ENCODE results near the gene ANKMY1.

DNA sequence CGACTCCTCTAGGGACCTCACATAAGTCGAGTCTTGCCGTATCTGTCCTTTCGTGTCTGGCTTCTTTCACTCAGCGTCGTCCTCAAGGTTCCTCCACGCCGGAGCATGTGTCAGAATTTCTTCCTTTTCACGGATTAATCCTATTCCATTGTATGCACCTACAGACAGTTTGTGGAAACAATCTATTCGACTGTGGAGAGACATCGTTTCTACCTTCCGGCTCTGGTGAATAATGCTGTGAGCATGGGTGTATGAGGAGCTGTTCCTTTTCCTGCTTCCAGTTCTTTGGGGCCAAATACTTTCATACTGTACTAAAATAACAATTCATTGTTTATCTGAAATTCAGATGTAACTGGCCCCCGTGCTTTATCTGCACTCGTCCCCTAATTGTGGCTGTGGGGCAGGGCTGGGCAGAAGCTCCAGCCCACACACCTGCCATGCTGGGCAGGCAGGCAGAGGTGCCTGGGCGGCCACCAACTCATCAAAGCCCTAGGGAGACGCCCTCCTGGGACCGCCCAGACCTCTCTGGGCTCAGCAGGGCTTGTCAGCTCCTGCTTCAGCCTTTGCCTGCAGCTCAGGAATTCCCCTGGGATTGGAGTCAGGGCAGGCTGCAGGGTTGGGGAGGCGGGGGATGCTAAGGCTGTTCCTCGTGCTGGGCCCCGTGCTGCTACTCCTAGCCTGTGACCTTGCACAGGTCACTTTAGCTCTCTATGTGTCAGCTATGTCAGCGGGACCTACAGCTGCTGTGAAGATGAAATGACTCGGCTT is 107.8 kb downstream of the ANKMY1 start:
- TF ChIP-seq, protein P1, sequence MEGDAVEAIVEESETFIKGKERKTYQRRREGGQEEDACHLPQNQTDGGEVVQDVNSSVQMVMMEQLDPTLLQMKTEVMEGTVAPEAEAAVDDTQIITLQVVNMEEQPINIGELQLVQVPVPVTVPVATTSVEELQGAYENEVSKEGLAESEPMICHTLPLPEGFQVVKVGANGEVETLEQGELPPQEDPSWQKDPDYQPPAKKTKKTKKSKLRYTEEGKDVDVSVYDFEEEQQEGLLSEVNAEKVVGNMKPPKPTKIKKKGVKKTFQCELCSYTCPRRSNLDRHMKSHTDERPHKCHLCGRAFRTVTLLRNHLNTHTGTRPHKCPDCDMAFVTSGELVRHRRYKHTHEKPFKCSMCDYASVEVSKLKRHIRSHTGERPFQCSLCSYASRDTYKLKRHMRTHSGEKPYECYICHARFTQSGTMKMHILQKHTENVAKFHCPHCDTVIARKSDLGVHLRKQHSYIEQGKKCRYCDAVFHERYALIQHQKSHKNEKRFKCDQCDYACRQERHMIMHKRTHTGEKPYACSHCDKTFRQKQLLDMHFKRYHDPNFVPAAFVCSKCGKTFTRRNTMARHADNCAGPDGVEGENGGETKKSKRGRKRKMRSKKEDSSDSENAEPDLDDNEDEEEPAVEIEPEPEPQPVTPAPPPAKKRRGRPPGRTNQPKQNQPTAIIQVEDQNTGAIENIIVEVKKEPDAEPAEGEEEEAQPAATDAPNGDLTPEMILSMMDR (IDR thresholded peaks at IDR 0.05), result no peak
- no peak for TF ChIP-seq EZH2 (IDR thresholded peaks at IDR 0.05; ENCODE audit: borderline replicate concordance, insufficient read depth, low read depth, low read length, poor library complexity, severe bottlenecking)
